Progenitor cell of endocrine pancreas (in vitro differentiated cells): ENCODE measurements around the gene MFAP3L. TPM values are rescaled to one million over a fixed set of nuclear protein-coding genes. Genes with fewer than 3 reads are reported as not detected.

Source experiments
- DNase-seq: peaks from one replicate; pipeline ENCODE4 v3.0.0; 2021; ENCODE audit warnings: low spot score; ENCODE audit not compliant: unreplicated experiment
- H3K27ac Mint-ChIP-seq: 2 replicates; pipeline ENCODE4 v1.8.0; 2021; ENCODE audit warnings: mild to moderate bottlenecking, moderate library complexity, mixed read lengths
- H3K27me3 Mint-ChIP-seq: 2 replicates; pipeline ENCODE4 v1.8.0; 2021; ENCODE audit warnings: mixed read lengths
- H3K36me3 Mint-ChIP-seq: 2 replicates; pipeline ENCODE4 v1.8.0; 2022; ENCODE audit warnings: mixed read lengths; ENCODE audit not compliant: insufficient read depth
- H3K4me1 Mint-ChIP-seq: 2 replicates; pipeline ENCODE4 v1.8.0; 2021; ENCODE audit warnings: low read depth, mixed read lengths
- H3K4me3 Mint-ChIP-seq: 2 replicates; pipeline ENCODE4 v1.8.0; 2021; ENCODE audit warnings: low read depth, mild to moderate bottlenecking, moderate library complexity, mixed read lengths
- H3K9me3 Mint-ChIP-seq: 2 replicates; pipeline ENCODE4 v1.8.0; 2021; ENCODE audit warnings: low read depth, mixed read lengths
- total RNA-seq: library from RNA; stranded (reverse); gene quantifications from 2 replicates; pipeline ENCODE4 v1.2.1, GENCODE V29; 2021
- TF ChIP-seq, protein P1 (sequence below): fragments of 200-600 bp; sonication (generic); IDR thresholded peaks from one replicate; pipeline ENCODE4 v1.5.0; 2021; ENCODE audit warnings: antibody characterized with exemption, mild to moderate bottlenecking; ENCODE audit not compliant: unreplicated experiment

MFAP3L gene
- total RNA-seq, 1 donor from 2014 or later, result 3.3 TPM

DNA sequence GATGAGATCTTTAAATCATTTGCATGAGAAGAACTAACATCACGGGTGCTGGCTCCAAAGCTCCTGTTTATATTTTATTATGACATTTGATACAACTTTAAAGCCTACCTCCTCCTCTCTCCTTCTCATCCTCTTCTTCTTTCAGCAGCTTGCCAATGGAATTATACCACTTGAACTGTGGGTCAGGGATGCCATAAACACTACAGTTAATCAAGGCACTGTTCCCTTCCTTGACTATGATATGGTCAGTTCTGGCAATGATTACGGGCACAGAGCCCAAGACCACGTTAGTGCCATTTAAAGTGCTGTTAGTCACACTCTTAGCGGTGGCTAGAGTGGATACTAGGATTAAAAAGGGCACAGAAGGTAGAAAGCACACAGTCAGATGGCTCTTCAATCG is 20.7 kb downstream of the MFAP3L start:
- Mint-ChIP-seq H3K27me3 (no peaks in the 10 kb centered on the region), H3K27ac (no peak overlapping the region), H3K36me3 (peaks cover 1% of the 10 kb centered on the region), H3K4me3 (no peak overlapping the region), H3K4me1 (no peaks in the 10 kb centered on the region), H3K9me3 (no peaks in the 10 kb centered on the region)
- TF ChIP-seq, protein P1, sequence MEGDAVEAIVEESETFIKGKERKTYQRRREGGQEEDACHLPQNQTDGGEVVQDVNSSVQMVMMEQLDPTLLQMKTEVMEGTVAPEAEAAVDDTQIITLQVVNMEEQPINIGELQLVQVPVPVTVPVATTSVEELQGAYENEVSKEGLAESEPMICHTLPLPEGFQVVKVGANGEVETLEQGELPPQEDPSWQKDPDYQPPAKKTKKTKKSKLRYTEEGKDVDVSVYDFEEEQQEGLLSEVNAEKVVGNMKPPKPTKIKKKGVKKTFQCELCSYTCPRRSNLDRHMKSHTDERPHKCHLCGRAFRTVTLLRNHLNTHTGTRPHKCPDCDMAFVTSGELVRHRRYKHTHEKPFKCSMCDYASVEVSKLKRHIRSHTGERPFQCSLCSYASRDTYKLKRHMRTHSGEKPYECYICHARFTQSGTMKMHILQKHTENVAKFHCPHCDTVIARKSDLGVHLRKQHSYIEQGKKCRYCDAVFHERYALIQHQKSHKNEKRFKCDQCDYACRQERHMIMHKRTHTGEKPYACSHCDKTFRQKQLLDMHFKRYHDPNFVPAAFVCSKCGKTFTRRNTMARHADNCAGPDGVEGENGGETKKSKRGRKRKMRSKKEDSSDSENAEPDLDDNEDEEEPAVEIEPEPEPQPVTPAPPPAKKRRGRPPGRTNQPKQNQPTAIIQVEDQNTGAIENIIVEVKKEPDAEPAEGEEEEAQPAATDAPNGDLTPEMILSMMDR, result no peak
- DNase-seq, result no peak

DNA sequence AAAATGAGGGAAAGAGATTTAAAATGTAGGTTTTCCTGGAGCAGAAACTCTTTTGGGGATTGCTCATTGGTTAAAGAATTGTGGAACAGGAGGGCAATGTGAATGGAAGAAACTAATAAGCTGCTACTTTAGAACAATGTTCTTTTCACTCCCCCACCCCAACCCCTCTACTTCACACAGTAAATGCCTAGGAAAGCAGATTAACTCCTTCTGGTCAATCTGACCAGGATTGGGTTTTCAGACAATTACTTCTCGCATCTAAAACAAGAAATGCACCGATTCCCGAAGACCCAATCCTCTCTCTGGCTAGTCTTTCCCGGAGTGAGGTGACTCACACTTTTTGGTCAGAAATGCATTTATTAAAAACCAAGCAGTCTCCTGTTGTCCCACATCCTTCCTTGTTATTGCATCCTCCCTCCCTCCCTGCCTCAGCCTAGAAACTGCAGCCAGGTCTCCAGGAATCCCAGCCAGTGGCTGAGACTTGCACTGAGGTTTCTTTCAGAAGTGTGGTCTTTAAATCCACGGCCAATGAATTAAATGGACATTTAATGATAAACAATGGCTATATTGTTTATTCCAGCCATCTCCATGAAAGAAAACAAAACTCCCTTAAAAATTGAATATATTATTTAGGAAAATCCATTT is 21.4 kb downstream of the MFAP3L start:
- Mint-ChIP-seq H3K36me3 (peaks cover 1% of the 10 kb centered on the region), H3K9me3 (no peaks in the 10 kb centered on the region), H3K4me1 (no peaks in the 10 kb centered on the region), H3K27ac (no peak overlapping the region), H3K4me3 (no peak overlapping the region), H3K27me3 (no peaks in the 10 kb centered on the region)
- TF ChIP-seq, protein P1, result no peak
- no peak for DNase-seq

DNA sequence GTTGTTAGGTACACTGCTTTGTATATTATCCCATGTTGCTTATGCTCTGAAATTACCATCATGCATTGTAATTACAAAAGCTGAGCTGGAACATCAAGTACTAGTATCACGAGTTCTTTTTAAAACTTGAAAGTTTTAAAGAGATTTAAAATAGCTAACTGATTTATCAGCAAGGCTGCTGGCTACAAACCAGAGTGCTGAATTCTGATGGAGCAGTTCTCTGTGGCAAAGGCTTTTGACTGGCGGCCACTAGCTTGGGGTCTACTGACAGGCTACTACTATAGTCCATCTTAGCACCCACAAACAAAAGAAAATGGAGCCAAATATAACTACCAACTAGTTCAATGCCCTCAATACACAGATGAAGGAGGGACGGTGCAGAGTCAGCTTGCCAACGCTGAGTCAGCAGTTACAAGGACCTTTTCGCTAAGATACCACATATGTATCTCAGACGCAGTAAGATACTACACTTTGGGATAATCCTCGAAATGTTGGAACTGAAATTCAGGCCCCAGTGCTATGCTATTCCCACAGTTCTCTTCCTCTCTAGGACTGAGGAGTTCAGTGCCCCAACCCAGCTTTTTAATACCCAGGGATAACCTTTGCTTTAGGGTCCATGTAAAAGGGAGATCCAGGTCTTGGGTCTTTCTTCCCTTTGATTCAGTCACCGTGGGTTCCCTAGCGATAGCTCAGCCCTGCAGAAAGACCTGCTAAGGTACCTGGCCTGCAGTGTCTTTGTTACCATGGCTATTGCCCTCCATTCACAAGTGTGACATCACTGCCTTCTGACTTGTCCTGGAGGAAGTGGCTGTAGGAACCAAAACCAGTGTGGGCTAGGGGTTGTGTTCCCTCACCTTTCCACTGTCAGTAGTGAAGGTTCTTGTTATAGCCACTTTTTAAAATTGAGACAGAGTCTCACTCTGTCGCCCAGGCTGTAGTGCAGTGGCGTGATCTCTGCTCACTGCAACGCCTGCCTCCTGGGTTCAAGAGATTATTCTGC is 22.8 kb downstream of the MFAP3L start:
- TF ChIP-seq, protein P1, result no peak
- H3K36me3 Mint-ChIP-seq, result peaks cover 1% of the 10 kb centered on the region
- H3K4me1 Mint-ChIP-seq, result no peaks in the 10 kb centered on the region
- H3K9me3 Mint-ChIP-seq, result no peaks in the 10 kb centered on the region
- H3K4me3 Mint-ChIP-seq, result no peak overlapping the region
- H3K27me3 Mint-ChIP-seq, result no peaks in the 10 kb centered on the region
- H3K27ac Mint-ChIP-seq, result no peak overlapping the region
- DNase-seq, result no peak

DNA sequence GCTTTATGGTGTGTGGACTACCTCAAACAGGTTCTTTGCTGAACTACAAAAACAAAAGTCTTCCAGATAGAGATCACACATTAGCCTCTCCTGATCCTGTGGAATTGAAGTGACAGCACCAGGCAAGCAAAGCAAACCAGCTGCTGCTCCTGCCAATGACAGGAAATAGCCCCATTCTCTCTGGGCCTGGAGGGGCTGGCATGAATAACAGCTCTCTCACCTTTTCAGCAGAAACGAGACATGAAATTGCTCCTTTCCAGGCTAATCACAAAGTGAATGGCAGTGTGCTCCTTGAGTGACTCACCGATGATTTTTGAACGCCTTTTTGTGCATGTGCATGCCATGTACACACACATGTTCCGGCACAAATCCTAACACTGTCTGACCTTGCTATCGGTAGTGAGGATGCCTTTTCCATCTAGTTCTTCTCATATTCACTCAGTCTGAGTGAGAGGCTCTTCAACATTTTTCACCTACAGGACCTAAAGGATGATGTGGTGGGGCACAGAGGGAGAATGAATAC is 24.4 kb downstream of the MFAP3L start:
- Mint-ChIP-seq H3K4me1 (peaks cover 2% of the 10 kb centered on the region), H3K4me3 (no peak overlapping the region), H3K27me3 (no peaks in the 10 kb centered on the region), H3K36me3 (peaks cover 1% of the 10 kb centered on the region), H3K9me3 (no peaks in the 10 kb centered on the region), H3K27ac (no peak overlapping the region)
- DNase-seq, result no peak
- TF ChIP-seq, protein P1, result no peak

DNA sequence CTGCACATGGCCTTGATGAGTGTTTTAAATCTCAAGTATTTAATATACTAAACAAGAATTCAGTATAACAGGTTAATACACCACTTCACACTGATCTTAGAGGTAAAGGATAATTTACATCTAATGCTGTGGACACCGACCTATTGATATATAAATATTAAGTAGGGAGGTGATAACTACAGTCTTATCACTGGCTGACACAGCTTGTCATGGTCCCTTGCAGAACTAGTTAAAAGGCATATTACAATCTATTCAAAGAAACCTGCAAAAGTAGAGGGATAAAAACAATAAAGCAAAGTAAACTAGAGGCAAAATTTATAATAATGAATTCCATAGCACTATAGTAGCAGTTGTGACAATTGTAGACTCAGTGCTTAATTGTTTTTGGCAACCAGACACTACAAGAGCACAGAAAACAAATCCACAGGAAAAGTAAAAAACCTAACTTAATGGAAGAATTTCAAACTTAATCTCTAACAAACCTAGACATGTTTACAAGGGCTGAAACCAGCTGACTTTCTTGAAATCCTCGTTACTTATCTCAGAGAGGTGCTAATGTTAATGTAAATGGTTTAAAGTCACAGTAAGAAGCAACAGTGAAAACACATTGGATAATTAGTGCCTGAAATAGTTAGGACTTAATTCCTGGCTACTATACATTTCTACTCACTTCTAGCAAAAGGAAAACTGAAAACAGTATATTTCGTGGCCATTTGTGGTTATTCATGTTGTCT is 25.0 kb downstream of the MFAP3L start:
- peaks cover 3% of the 10 kb centered on the region for H3K4me1 Mint-ChIP-seq
- no peak for DNase-seq
- H3K9me3 Mint-ChIP-seq, result no peaks in the 10 kb centered on the region
- TF ChIP-seq, protein P1, result no peak
- H3K4me3 Mint-ChIP-seq, result no peak overlapping the region
- peaks cover 1% of the 10 kb centered on the region for H3K36me3 Mint-ChIP-seq
- no peak overlapping the region for H3K27ac Mint-ChIP-seq
- H3K27me3 Mint-ChIP-seq, result no peaks in the 10 kb centered on the region
